Loucy (cell line): Measurements from ENCODE around the gene SAMD4A.

Source experiments
- H2AFZ ChIP-seq: fragments of 200-600 bp; sonication (generic); 2 replicates; pipeline ENCODE4 v1.6.0; 2016; ENCODE audit warnings: antibody characterized with exemption, mild to moderate bottlenecking, low read length, moderate library complexity
- H3F3A ChIP-seq: fragments of 200-600 bp; 2 replicates; pipeline ENCODE4 v1.6.0; 2016; ENCODE audit warnings: antibody characterized with exemption, low read depth, mild to moderate bottlenecking
- H3K27me3 ChIP-seq: fragments of 200-600 bp; sonication (generic); 2 replicates; pipeline ENCODE4 v1.6.1; 2014; ENCODE audit warnings: low read length, mild to moderate bottlenecking; ENCODE audit not compliant: insufficient read depth, poor library complexity, severe bottlenecking
- H3K36me3 ChIP-seq: fragments of 200-600 bp; sonication (generic); 2 replicates; pipeline ENCODE4 v1.6.1; 2016; ENCODE audit warnings: low read length; ENCODE audit not compliant: insufficient read depth
- H3K4me1 ChIP-seq: fragments of 200-600 bp; sonication (generic); 2 replicates; pipeline ENCODE4 v1.5.1; 2014; ENCODE audit warnings: low read length, mild to moderate bottlenecking; ENCODE audit not compliant: insufficient read depth, poor library complexity, severe bottlenecking
- H3K4me2 ChIP-seq: fragments of 200-600 bp; sonication (generic); 2 replicates; pipeline ENCODE4 v1.6.0; 2014; ENCODE audit warnings: antibody characterized with exemption, low read length, low read depth, mild to moderate bottlenecking; ENCODE audit not compliant: poor library complexity, severe bottlenecking
- H3K4me3 ChIP-seq: fragments of 200-600 bp; sonication (generic); 2 replicates; pipeline ENCODE4 v1.5.1; 2014; ENCODE audit warnings: low read length, mild to moderate bottlenecking, mixed read lengths; ENCODE audit not compliant: poor library complexity, severe bottlenecking
- H3K79me2 ChIP-seq: fragments of 200-600 bp; sonication (generic); 2 replicates; pipeline ENCODE4 v1.6.1; 2014; ENCODE audit warnings: low read length; ENCODE audit not compliant: insufficient read depth
- H3K9ac ChIP-seq: fragments of 200-600 bp; sonication (generic); 2 replicates; pipeline ENCODE4 v1.6.0; 2014; ENCODE audit warnings: mild to moderate bottlenecking, low read depth, low read length, moderate library complexity; ENCODE audit not compliant: poor library complexity, severe bottlenecking
- H3K9me2 ChIP-seq: fragments of 200-600 bp; sonication (generic); replicated peaks from 2 replicates; pipeline ENCODE4 v1.6.1; 2016; ENCODE audit warnings: low read depth, low read length, mixed read lengths
- H3K9me3 ChIP-seq: fragments of 200-600 bp; sonication (generic); 2 replicates; pipeline ENCODE4 v1.6.1; 2014; ENCODE audit warnings: mild to moderate bottlenecking, antibody characterized with exemption, low read length, low read depth; ENCODE audit not compliant: insufficient read depth
- H4K20me1 ChIP-seq: fragments of 200-600 bp; sonication (generic); 2 replicates; pipeline ENCODE4 v1.6.0; 2014; ENCODE audit warnings: antibody characterized with exemption, low read length, mild to moderate bottlenecking; ENCODE audit not compliant: insufficient read depth, poor library complexity, severe bottlenecking
- EZH2phosphoT487 ChIP-seq: fragments of 200-600 bp; IDR thresholded peaks from 2 replicates; pipeline ENCODE4 v1.6.1; 2018; ENCODE audit warnings: antibody characterized with exemption, mild to moderate bottlenecking, moderate library complexity, borderline replicate concordance
- TF ChIP-seq, protein P1 (sequence below): fragments of 200-600 bp; sonication (generic); conservative IDR thresholded peaks from 2 replicates; pipeline ENCODE4 v1.5.1; 2014; ENCODE audit warnings: mild to moderate bottlenecking, antibody characterized with exemption, low read length

SAMD4A gene

DNA sequence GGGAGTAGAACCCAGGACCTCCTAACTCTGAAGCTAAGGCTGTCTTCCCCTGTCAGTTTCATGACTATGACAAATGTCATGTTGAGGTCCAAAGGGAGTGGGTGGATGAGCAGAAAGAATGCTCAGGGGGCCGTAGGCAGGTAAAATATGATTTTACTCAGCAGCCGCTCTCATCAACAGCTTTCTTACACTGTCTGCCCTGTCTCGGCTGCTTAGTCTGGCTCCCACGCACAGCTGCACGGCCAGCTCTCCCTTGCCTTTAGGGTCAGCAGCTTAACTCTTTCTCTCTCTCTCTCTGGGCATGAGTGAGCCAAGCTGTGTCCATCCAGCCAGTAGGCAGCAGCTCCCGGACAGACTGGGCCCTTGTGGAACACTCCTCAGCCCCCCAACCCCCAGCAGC is 240.5 kb downstream of the SAMD4A start:
- no peaks in the 10 kb centered on the region for H3K9me2 ChIP-seq

DNA sequence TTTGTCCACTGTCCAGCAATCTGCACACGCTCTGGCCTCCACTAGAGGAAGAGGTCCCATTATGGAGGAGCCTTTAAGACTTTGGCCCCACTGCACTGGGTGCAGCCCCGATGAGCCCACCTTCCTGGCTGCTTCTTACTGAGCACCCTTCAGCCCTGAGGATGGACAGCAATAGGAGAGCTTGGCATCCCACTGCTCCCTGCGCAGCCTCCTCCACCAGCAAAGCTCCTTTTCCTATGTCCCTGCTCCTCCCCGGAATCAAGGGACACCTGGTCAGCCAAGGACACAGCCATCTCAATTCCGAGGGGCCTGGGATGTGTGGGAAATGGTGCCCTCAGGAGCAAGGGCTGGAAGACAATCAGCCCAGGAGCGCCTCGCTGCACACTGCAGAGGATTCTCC is 241.0 kb downstream of the SAMD4A start:
- no peaks in the 10 kb centered on the region for H3K4me1 ChIP-seq
- no peaks in the 10 kb centered on the region for H3K79me2 ChIP-seq
- no peak overlapping the region for H3K4me3 ChIP-seq
- TF ChIP-seq EZH2phosphoT487: no peak
- no peak overlapping the region for H3K9ac ChIP-seq
- no peaks in the 10 kb centered on the region for H3K9me2 ChIP-seq
- H3F3A ChIP-seq: no peaks in the 10 kb centered on the region
- H3K36me3 ChIP-seq: no peaks in the 10 kb centered on the region
- no peaks in the 10 kb centered on the region for H3K27me3 ChIP-seq
- H3K4me2 ChIP-seq: no peak overlapping the region
- H4K20me1 ChIP-seq: no peaks in the 10 kb centered on the region
- H2AFZ ChIP-seq: no peak overlapping the region
- no peaks in the 10 kb centered on the region for H3K9me3 ChIP-seq

More for the DNA sequence above, 240.5 kb downstream of the SAMD4A start:
- Histone ChIP-seq H4K20me1 (no peaks in the 10 kb centered on the region), H2AFZ (no peak overlapping the region), H3K4me3 (no peak overlapping the region), H3F3A (no peaks in the 10 kb centered on the region), H3K9me3 (no peaks in the 10 kb centered on the region), H3K9ac (no peak overlapping the region), H3K4me1 (no peaks in the 10 kb centered on the region), H3K79me2 (no peaks in the 10 kb centered on the region), H3K36me3 (no peaks in the 10 kb centered on the region), H3K27me3 (no peaks in the 10 kb centered on the region), H3K4me2 (no peak overlapping the region)
- TF ChIP-seq, protein P1, sequence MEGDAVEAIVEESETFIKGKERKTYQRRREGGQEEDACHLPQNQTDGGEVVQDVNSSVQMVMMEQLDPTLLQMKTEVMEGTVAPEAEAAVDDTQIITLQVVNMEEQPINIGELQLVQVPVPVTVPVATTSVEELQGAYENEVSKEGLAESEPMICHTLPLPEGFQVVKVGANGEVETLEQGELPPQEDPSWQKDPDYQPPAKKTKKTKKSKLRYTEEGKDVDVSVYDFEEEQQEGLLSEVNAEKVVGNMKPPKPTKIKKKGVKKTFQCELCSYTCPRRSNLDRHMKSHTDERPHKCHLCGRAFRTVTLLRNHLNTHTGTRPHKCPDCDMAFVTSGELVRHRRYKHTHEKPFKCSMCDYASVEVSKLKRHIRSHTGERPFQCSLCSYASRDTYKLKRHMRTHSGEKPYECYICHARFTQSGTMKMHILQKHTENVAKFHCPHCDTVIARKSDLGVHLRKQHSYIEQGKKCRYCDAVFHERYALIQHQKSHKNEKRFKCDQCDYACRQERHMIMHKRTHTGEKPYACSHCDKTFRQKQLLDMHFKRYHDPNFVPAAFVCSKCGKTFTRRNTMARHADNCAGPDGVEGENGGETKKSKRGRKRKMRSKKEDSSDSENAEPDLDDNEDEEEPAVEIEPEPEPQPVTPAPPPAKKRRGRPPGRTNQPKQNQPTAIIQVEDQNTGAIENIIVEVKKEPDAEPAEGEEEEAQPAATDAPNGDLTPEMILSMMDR: no peak
- no peak for TF ChIP-seq EZH2phosphoT487

DNA sequence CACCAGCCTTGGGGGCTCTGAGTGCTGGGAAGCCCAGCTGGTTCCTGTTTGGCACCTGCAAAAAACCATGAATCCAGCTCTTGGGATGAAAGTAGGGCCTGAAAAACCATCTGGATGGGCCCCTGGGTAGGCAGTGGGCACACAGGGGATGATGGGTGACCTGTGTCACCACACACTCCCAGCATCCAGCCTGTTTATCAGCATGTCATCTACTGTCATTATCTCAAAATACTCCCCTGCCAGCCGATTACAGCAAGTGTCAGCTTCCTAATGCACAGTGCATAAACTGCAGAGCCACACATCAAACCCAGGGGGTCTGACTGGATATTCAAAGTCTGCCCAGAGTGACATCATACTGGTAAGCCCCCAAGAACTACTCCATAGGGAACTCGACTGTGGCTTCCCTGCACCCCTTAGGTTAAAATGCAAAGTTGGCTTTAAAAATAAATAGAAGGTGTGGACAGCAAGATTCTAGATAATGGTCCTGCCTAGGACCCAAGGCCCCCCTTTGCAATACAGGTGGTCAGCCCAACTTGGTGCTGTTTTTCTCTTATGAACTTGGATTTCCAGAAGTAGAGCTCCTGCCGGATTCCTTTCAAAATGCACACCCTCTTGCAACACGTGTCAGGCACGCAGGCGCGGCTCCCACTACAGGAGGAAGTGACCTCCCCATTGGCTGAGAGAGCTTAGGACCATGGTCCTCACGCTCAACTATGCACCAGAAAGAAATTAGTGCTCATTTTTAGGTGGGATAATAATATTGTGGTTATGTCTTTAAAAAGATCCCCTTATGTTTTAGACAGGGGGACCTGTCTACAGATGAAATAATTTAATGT is 241.6 kb downstream of the SAMD4A start:
- Histone ChIP-seq H3K9me2 (no peaks in the 10 kb centered on the region), H3K4me1 (no peaks in the 10 kb centered on the region), H3K4me2 (no peak overlapping the region), H3F3A (no peaks in the 10 kb centered on the region), H3K4me3 (no peak overlapping the region), H3K27me3 (no peaks in the 10 kb centered on the region), H2AFZ (no peak overlapping the region), H3K36me3 (no peaks in the 10 kb centered on the region), H3K79me2 (no peaks in the 10 kb centered on the region), H3K9ac (no peak overlapping the region), H4K20me1 (no peaks in the 10 kb centered on the region), H3K9me3 (no peaks in the 10 kb centered on the region)
- TF ChIP-seq, protein P1: no peak
- no peak for TF ChIP-seq EZH2phosphoT487

DNA sequence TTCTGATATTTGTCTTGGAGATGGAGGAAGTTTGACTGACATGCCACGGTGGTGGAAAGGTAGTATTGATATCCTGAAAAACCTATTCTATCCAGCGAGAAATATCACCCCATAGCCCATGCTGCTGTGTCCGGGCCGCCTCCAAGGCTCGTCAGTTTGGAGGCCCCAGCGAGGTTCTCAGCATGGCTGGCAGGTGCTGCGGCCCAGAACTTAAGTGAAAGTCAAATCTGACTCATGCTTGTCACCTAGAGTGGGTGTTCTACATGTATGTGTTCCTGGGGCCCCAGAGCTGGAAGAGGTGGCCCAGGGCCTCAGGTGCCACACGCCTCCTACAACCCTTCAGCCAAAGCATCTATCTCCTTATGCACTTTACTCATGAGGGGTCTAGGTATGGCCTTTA is 242.8 kb downstream of the SAMD4A start:
- no peaks in the 10 kb centered on the region for H3K4me1 ChIP-seq
- no peak overlapping the region for H2AFZ ChIP-seq
- no peak for TF ChIP-seq EZH2phosphoT487
- TF ChIP-seq, protein P1: no peak
- H3K9me3 ChIP-seq: no peaks in the 10 kb centered on the region
- no peaks in the 10 kb centered on the region for H4K20me1 ChIP-seq
- no peak overlapping the region for H3K4me3 ChIP-seq
- H3K9ac ChIP-seq: no peak overlapping the region
- no peaks in the 10 kb centered on the region for H3K36me3 ChIP-seq
- H3F3A ChIP-seq: no peaks in the 10 kb centered on the region
- H3K27me3 ChIP-seq: no peaks in the 10 kb centered on the region
- H3K79me2 ChIP-seq: no peaks in the 10 kb centered on the region
- no peaks in the 10 kb centered on the region for H3K9me2 ChIP-seq
- H3K4me2 ChIP-seq: no peak overlapping the region
